HFFc6 (cell line): ENCODE data around the gene PDCD1. TPM values are rescaled to one million over a fixed set of nuclear protein-coding genes. Genes with fewer than 3 reads are reported as not detected.
"Not testable (repeated sequence)": the region's sequence is repeated elsewhere in the genome, so short reads cannot be mapped to it uniquely, and the experiment has no call there.

Source experiments
- DNase-seq: peaks from one replicate; pipeline ENCODE4 v3.0.0-alpha.2; 2018
- H3K27ac Mint-ChIP-seq: 2 replicates; pipeline ENCODE4 v1.8.0; 2020; ENCODE audit warnings: mild to moderate bottlenecking, mixed read lengths
- H3K27me3 Mint-ChIP-seq: 2 replicates; pipeline ENCODE4 v1.8.0; 2021; ENCODE audit warnings: mild to moderate bottlenecking, moderate library complexity, mixed read lengths; ENCODE audit not compliant: insufficient read depth
- H3K36me3 Mint-ChIP-seq: 2 replicates; pipeline ENCODE4 v1.8.0; 2021; ENCODE audit warnings: low read depth, mixed read lengths
- H3K4me1 Mint-ChIP-seq: 2 replicates; pipeline ENCODE4 v1.8.0; 2020; ENCODE audit warnings: low read depth, mixed read lengths
- H3K4me3 Mint-ChIP-seq: 2 replicates; pipeline ENCODE4 v1.8.0; 2020; ENCODE audit warnings: mild to moderate bottlenecking, moderate library complexity, mixed read lengths
- H3K9me3 Mint-ChIP-seq: 2 replicates; pipeline ENCODE4 v1.8.0; 2020; ENCODE audit warnings: mild to moderate bottlenecking, mixed read lengths
- CTCF ChIP-seq: fragments of 200-600 bp; sonication (generic); IDR thresholded peaks from 2 replicates; pipeline ENCODE4 v1.5.0; 2021; ENCODE audit warnings: antibody characterized with exemption, mild to moderate bottlenecking
- total RNA-seq, 6 experiments: library from RNA; stranded (reverse); fragmentation: NEBNext Ultra II Directional; extraction: Animal tissue kit (Norgen Biotek cat#: 25700); gene quantifications; 2 replicates in 1 of 6; 3 replicates in 5 of 6; pipeline ENCODE4 v1.2.3, GENCODE V29; 2021

The PDCD1 gene
- total RNA-seq, 6 experiments from 2014 or later: not detected

DNA sequence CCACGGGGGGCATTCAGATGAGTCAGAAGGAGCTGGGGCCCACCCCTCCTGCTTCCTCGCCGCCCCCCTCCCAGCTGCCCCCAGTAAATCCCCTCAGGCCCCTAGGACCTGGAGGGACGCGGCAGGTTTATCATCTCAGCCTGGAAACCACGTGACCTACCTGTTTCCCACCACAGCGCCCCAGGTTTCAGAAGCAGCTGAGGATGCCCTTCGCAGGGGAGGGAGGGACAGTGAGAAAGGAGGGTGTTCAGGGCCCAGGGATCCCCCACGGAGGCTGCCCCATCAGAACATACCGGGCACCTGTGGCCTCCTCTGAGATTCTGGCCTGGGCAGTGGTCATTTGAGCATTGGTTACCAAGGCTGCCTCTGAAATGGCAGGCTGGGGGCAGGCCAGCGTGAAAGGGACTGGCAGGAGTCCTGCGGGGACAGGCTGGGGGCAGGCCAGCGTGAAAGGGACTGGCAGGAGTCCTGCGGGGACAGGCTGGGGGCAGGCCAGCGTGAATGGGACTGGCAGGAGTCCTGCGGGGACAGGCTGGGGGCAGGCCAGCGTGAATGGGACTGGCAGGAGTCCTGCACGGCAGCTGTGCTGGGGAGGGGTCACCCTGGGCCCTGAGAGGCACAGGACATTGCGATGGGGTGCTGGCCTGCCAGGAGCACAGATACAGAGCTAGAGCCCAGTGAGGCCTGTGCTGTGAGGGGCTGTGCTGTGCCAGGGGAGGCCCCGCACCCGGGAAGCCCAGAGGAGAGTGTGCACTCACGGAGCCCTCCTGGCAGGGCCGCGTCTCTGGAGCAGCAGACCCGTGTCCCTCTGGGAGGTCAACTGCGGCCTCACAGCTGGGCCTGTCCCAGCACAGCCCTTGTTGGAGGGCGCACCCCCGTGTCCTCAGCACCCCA lies 48.1 kb downstream of the PDCD1 start:
- no peaks in the 10 kb centered on the region for H3K9me3 Mint-ChIP-seq
- TF ChIP-seq CTCF: no peak
- no peak overlapping the region for H3K4me3 Mint-ChIP-seq
- H3K36me3 Mint-ChIP-seq: no peaks in the 10 kb centered on the region
- H3K27ac Mint-ChIP-seq: no peak overlapping the region
- peaks cover 21% of the 10 kb centered on the region for H3K27me3 Mint-ChIP-seq
- no peak for DNase-seq
- H3K4me1 Mint-ChIP-seq: no peaks in the 10 kb centered on the region

DNA sequence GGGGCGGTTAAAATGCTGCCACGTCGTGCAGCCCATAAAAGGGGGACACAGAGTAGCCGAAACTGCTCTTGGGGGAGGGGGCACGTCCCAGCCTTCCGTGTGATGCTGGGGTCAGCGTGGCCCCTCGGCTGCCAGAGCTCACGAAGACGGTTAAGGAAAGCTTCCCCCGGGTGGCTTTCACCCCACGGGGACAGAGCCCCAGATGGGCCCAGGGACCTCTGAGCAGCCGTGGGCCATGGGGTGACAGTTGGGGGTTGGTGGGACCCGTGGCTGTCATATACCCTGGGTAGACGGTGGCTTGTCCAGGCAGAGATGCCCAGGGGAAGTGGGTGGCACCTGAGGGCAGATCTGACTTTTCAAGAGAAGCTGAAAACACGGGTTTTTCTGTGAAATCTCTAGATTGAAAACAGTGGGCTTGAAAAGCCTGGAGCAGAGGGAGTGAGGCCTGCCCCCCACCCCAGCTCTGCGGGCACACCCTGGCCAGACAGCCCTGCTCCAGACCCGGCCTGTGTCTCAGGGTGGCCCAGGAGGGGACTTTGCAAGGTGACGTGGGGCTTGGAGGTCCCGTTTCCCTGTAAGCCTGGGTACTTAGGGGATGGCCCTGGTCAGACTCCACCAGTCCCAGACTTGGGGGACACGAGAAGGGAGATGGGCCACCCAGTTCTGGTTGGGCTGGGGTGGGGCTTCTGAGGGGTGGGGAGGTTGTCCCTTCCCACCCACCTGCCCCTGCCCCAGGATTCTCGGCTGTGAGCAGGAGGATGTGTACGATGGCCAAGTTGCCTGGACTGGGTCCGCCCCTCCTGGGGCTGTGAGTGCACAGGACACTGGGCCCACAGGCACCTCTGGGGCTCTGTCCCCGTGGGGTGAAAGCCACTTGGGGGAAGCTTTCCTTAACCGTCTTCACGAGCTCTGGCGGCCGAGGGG lies 49.0 kb downstream of the PDCD1 start:
- TF ChIP-seq CTCF: no peak
- no peaks in the 10 kb centered on the region for H3K36me3 Mint-ChIP-seq
- no peaks in the 10 kb centered on the region for H3K4me1 Mint-ChIP-seq
- H3K9me3 Mint-ChIP-seq: no peaks in the 10 kb centered on the region
- H3K27ac Mint-ChIP-seq: no peak overlapping the region
- H3K4me3 Mint-ChIP-seq: no peak overlapping the region
- DNase-seq: no peak
- peaks cover 21% of the 10 kb centered on the region for H3K27me3 Mint-ChIP-seq

GRCh38 chr2:241808721-241809382 lies 49.8 kb downstream of the PDCD1 start, which contains the start of gene NEU4:
NEU4 (plus strand) TSS chr2:241809193; CDS start chr2:241814485, 5,292 bp downstream.
- no peak within 1 kb of the TSS for H3K4me3 Mint-ChIP-seq
- peaks cover 23% of the 10 kb centered on the region for H3K27me3 Mint-ChIP-seq
- H3K4me1 Mint-ChIP-seq: no peaks in the 10 kb centered on the region
- no peaks in the 10 kb centered on the region for H3K36me3 Mint-ChIP-seq
- H3K27ac Mint-ChIP-seq: no peak within 1 kb of the TSS
- DNase-seq: no peak
- no peaks in the 10 kb centered on the region for H3K9me3 Mint-ChIP-seq
- TF ChIP-seq CTCF: no peak

GRCh38 chr2:241808051-241808720 lies 50.5 kb downstream of the PDCD1 start:
- no peak overlapping the region for H3K4me3 Mint-ChIP-seq
- no peaks in the 10 kb centered on the region for H3K9me3 Mint-ChIP-seq
- no peak for DNase-seq
- no peaks in the 10 kb centered on the region for H3K4me1 Mint-ChIP-seq
- no peak for TF ChIP-seq CTCF
- no peak overlapping the region for H3K27ac Mint-ChIP-seq
- H3K36me3 Mint-ChIP-seq: no peaks in the 10 kb centered on the region
- H3K27me3 Mint-ChIP-seq: peaks cover 23% of the 10 kb centered on the region

GRCh38 chr2:241806217-241806616 lies 52.5 kb downstream of the PDCD1 start:
- not testable (repeated sequence) for H3K36me3 Mint-ChIP-seq, H3K27ac Mint-ChIP-seq, H3K9me3 Mint-ChIP-seq, H3K4me1 Mint-ChIP-seq, H3K4me3 Mint-ChIP-seq, DNase-seq
- peaks cover 18% of the 10 kb centered on the region for H3K27me3 Mint-ChIP-seq
